Activated T-helper 1 cell treated with anti-CD3 and anti-CD28 coated beads, Interleukin-12 subunit alpha, Interleukin-12 subunit beta, Interleukin-2, Interleukin-4 antibody, amounts not matched to agents 30 ng/mL and 10 ng/mL and 1 ng/mL, durations not matched to agents 14 hours and 24 hours and 36 hours (primary cell): ENCODE results near the gene PTRH2. TPM values are rescaled to one million over a fixed set of nuclear protein-coding genes. Genes with fewer than 3 reads are reported as not detected.
A peak's percentile ranks its signal among the peaks of the same experiment; 100 is the strongest.

ENCODE experiments used
- DNase-seq: peaks from one replicate; pipeline ENCODE4 v3.0.0; 2021; ENCODE audit warnings: low spot score
- H3K27ac Mint-ChIP-seq: one replicate; pipeline ENCODE4 v1.8.0; 2021; ENCODE audit warnings: mild to moderate bottlenecking, mixed read lengths
- H3K27me3 Mint-ChIP-seq: one replicate; pipeline ENCODE4 v1.8.0; 2022; ENCODE audit warnings: mild to moderate bottlenecking, moderate library complexity, mixed read lengths; ENCODE audit not compliant: insufficient read depth
- H3K36me3 Mint-ChIP-seq: one replicate; pipeline ENCODE4 v1.8.0; 2021; ENCODE audit warnings: low read depth, mixed read lengths
- H3K4me1 Mint-ChIP-seq: one replicate; pipeline ENCODE4 v1.8.0; 2021; ENCODE audit warnings: low read depth, mixed read lengths
- H3K4me3 Mint-ChIP-seq: one replicate; pipeline ENCODE4 v1.8.0; 2021; ENCODE audit warnings: mild to moderate bottlenecking, moderate library complexity, mixed read lengths
- H3K9me3 Mint-ChIP-seq: one replicate; pipeline ENCODE4 v1.8.0; 2021; ENCODE audit warnings: mixed read lengths
- intact Hi-C: fragments of 100-400 bp; cut with micrococcal nuclease; formaldehyde crosslinking; loops from one replicate; pipeline ENCODE4 v1.15.1; 2024
- total RNA-seq: library from RNA; stranded (reverse); gene quantifications from 2 replicates; pipeline ENCODE4 v1.2.3, GENCODE V29; 2022

Gene PTRH2
- total RNA-seq, 1 donor from 2014 or later = 49.7 TPM

DNA sequence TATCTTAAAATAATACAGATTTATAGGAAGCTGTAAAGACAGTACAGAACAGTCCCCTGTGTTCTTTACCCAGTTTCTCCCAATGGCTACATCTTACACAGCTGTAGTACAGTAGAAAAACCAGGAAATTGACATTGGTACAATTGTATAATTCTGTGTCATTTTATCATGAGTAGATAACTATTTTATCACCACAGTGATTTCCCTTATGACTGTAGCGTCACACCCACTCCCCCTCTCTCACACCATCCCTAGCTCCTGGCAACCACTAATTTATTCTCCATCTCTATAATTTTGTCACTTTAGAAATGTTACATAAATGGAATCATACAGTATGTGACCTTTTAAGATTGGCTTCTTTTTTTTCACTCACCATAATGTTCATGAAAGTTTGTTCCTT lies 56.6 kb downstream of the PTRH2 start:
- no peak for DNase-seq
- H3K9me3 Mint-ChIP-seq = no peaks in the 10 kb centered on the region
- peak overlapping the region; percentile 4 for H3K27ac Mint-ChIP-seq
- peaks cover 67% of the 10 kb centered on the region for H3K36me3 Mint-ChIP-seq
- no peaks in the 10 kb centered on the region for H3K27me3 Mint-ChIP-seq
- intact Hi-C loops = loop anchor here (1.0 kb wide), 1 partner anchor 8 kb away; no protein-coding TSS in a partner anchor
- H3K4me1 Mint-ChIP-seq = peaks cover 62% of the 10 kb centered on the region
- no peak overlapping the region for H3K4me3 Mint-ChIP-seq

DNA sequence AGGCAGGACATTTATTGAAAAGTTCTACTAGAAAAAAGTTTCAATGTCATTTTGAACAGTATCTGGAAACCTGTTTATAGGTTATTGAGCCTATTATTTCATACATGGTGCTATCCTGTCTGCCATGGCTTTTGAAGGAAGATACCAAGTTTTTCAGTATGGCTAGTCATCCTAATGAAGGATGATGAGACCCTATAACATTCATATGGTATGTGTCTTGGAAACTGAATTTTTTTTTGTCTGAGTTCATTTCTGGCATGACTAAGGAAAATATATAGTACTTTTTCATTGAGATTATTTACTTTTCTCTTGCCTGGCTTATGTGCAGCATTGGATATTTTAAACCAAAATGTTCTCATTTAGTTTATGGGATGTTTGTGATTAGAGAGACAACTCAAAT lies 57.3 kb downstream of the PTRH2 start:
- Mint-ChIP-seq H3K4me3 (no peak overlapping the region), H3K9me3 (no peaks in the 10 kb centered on the region), H3K36me3 (peaks cover 62% of the 10 kb centered on the region), H3K27me3 (no peaks in the 10 kb centered on the region), H3K4me1 (peaks cover 57% of the 10 kb centered on the region), H3K27ac (no peak overlapping the region)
- DNase-seq = no peak
- intact Hi-C loops = loop anchor here (1.0 to 10.0 kb wide), 2 partner anchors 8 to 335 kb away; no protein-coding TSS in a partner anchor

Other genes starting within 250 kb of the PTRH2 start
- gene DHX40, start 141.8 kb downstream of the PTRH2 start, total RNA-seq = 16.8 and 17.1 TPM in 2 replicates
- 176 and 186 TPM in 2 replicates for gene CLTC, start 87.5 kb downstream of the PTRH2 start, total RNA-seq
- 357 and 374 TPM in 2 replicates for gene VMP1, start 224 bp upstream of the PTRH2 start, total RNA-seq
- 12.3 and 13.2 TPM in 2 replicates for gene TUBD1, start 185.5 kb upstream of the PTRH2 start, total RNA-seq
- gene RPS6KB1, start 185.7 kb upstream of the PTRH2 start, total RNA-seq = 67.6 and 82.7 TPM in 2 replicates